ENCODE results near the gene RPRD1B.
A peak's percentile ranks its signal among the peaks of the same experiment; 100 is the strongest.
"Not testable (repeated sequence)": the region's sequence is repeated elsewhere in the genome, so short reads cannot be mapped to it uniquely, and the experiment has no call there.

Gene RPRD1B

DNA sequence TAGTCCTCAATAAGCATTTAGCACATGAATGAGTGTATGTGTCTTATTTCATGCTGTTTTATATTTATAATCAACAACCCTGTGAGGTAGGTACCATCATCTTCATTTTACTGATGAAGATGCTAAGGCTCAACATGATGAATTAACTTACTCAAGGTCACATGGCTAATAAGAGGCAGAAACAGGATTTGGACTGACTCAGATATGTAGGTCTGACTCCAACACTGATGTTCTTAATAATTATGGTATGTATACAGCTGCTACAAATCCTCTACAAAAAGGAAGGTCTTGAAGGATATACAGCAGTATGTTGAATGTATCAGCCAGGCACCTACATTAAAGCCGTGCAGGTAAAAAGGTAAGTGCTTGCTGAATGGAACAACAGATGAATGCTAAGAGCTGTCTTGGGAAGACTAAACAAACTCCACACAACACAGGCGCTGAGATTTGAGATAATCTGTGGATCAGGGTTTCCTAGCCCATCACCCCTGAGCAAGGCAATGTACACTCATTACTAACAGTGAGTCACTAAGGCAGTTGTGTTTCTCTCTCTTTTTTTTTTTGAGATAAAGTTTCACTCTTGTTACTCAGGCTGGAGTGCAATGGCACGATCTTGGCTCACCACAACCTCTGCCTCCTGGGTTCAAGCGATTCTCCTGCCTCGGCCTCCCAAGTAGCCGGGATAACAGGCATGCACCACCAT lies 32.2 kb upstream of the RPRD1B start:
- DNase-seq (ENCODE audit: low spot score) = peak; percentile 75

DNA sequence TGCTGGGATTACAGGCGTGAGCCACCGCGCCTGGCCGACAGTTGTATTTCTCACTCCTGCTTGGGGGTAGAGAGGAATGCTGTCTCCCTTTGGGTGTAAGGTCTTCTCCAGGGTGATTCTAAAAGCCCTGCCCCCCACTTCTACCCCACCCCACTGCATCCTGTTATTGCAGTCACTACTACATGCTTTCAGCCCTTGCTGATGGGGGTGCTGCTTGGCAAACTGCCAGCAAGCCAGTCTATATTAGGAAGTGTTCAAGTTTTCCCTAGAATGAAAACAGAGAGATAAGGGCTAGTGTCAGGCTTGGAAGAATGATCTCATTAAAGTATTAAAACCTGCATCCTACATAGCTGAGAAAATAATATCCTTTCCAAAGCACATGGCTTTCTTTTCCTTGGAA lies 31.6 kb upstream of the RPRD1B start:
- DNase-seq (ENCODE audit: low spot score) = no peak

DNA sequence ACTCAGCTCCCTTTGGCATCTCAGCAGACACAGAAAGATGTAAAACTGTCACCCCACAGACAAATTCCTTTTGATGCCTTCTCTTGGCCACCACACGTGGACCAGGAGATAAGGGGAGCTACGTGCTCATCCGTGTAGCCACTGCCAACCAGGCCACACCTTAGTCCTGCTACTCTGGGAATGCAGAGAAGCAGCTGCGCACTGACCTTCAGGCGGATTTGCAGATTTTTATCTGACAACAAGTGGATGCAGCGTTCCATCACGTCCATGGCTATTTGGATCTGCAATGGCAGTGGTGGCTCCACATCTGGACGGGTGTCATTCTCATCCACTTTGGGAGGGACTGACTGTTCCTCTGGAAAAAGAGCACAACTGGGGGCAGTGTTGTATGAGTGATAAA lies 31.1 kb upstream of the RPRD1B start:
- DNase-seq (ENCODE audit: low spot score) = no peak

DNA sequence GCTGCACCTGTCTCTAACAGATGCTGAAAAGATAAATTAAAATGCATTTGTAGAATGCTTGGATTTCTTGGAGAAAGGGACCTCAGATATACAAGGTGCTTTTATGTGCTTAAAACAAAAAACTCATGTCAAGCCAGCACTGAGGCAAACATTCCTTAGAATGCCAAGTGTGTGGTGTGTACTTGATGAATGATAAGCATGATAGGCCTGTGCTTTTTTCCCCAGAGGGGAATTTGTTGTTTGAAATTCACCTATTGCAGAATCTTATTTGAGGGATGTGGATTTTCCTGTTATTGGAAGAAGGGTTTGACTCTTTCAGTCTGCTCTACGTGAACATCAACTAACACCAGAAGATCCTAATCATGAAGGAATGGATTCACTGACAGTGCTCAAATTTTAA lies 29.1 kb upstream of the RPRD1B start:
- DNase-seq (ENCODE audit: low spot score) = no peak

DNA sequence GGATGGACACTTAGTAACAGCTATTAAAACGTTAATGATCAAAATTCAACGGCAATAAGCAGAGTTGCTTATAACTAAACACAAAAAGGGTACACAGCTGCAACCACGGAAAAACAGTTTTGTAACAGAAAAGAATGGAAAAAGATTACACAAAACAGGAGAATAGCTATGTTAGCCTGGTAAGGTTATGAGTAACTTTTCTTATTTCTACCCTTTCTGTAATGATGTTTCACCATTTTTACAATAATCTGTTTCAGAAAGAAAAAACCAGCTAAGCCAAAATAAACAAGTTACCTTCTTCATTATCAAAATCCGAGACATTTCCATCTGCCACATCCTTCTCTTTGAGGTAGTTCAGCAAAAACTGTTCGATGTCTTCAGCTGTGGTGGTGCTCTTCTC lies 27.6 kb upstream of the RPRD1B start:
- DNase-seq (ENCODE audit: low spot score) = no peak

DNA sequence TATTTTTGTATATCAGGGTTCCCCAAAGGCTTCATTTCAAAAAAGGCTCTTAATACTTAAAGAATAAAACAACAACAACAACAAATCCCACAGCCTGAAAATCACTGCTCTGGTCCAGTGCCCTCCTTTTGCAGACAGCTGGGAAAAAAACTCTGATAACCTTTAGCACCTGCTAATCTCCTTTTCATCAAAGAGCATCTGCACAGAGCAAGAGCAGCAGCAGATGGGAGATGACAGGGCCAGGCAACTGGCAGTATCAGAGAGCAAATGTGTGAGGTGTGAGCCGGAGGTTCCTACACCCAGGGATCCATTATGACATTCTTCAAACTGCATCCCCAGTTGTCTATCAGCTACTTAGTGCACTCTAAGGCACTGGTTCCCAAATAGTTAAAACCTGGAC lies 26.0 kb upstream of the RPRD1B start:
- no peak for DNase-seq (ENCODE audit: low spot score)

DNA sequence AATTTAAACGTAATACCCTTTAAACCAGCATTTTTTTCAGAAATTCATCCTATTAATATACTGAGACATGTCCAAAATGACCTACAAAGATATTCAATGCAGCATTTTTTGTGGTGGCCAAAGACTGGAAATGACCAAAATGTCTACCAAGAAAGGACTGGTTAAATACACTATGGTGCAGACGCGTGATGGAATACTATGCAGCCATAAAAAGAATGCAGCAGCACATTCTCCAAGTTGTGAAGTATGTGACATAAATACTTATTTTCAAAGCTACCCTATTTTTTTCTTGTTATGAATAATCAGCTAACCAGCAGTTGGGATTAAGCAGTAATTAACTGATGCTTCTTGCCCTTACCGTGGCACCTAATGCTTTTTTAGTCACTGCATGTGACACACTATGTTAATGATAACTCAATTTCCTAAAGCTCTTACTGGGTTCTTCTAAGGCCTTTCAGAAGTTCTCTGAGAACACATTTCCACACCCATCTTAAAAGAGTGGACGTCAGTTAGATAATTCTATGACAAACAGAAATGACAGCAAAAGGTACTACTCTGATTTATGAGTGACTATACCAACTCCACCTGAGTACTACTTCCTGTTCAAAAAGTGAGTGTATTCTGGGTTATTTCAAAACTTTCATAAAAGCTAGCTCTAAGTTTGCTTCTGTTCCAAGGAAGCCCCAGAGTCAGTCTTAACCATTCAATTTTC lies 25.2 kb upstream of the RPRD1B start:
- no peak for DNase-seq (ENCODE audit: low spot score)

DNA sequence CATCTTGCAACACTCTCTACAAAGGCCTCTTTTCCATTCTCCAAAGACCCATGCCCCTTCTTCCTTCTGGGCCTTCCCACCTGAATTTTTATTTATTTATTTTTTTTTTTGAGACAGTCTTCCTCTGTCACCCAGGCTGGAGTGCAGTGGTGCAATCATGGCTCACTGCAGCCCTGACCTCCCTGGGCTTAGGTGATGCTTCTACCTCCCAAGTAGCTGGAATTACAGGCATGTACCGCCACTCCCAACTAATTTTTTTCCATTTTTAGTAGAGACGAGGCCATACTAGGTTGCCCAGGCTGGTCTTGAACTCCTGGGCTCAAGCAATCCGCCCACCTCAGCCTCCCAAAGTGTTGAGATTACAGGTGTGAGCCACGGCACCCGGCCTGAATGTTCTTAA lies 24.1 kb upstream of the RPRD1B start:
- not testable (repeated sequence) for DNase-seq (ENCODE audit: low spot score)

DNA sequence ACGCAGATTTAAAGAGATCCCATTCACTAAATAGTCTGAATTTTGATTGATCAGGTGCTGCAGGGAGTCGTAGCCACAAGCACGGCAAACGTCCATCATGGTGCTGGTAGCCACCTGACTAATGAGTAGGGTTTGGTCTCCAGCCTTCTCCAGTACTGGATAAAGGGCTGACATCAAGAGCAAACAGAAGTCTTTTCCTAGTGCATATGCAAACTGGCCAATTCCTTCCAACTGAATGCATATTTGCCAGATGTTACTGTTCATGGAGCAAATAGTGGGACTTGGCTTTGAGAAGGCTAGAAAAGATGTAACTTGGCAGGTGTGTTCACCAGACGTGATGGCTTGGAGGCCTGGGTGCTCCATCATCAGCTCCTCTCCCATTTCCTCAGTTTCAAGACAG lies 21.9 kb upstream of the RPRD1B start:
- no peak for DNase-seq (ENCODE audit: low spot score)

DNA sequence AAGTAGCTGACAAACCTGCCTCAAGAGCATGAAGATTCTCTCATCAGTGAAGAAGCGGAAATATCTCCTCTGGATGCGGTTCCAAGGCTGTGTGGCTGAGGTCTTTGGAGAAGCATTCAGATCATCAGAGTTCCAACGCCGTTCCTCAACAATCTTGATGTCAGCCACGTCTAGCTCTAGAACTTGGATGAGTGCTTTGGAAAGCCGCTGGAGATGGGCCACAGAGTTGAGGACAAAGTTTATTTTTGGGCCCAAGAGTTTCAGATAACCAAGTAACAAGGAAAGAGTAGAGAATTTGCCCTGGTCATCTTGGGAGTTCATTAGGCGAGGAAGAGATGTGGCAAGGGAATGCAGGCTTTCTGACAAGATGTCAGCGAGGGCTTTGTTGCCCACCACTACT lies 21.2 kb upstream of the RPRD1B start:
- no peak for DNase-seq (ENCODE audit: low spot score)

DNA sequence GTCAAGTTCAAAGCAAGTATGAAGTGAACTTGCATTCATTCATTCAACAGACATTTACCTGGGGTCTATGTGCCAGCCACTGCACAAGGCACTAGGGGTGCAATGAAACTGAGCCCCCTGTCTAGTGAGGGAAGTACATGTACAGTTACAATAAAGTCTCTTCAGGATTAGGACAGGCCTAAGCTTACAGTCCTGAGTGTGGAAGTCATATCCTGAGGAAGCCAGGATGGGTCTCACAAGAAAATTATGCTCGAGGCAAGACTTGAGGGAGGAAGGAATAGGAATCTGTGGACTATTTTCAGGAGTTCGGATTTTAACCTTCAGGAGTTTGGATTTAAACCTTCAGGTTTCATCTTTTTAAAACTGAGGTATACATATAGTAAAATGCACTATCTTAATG lies 19.7 kb upstream of the RPRD1B start:
- no peak for DNase-seq (ENCODE audit: low spot score)

DNA sequence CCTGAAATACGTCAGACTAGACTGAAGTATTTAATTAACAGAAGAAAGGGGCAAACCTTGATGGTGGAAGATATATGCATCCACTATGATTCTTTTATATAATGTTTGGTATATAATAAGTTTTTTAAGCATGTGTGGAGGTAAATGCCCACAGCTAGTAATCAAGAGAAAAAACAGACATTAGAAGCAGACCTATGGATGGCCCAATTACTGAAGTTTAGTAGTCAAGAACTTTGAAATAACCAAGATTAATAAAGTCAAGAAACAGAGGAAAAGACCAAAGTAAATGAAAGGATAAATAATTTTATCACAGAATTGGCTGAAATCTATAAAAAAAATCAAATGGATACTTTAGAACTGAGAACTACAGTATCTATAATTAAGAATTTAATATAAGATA lies 15.6 kb upstream of the RPRD1B start:
- DNase-seq (ENCODE audit: low spot score) = no peak

DNA sequence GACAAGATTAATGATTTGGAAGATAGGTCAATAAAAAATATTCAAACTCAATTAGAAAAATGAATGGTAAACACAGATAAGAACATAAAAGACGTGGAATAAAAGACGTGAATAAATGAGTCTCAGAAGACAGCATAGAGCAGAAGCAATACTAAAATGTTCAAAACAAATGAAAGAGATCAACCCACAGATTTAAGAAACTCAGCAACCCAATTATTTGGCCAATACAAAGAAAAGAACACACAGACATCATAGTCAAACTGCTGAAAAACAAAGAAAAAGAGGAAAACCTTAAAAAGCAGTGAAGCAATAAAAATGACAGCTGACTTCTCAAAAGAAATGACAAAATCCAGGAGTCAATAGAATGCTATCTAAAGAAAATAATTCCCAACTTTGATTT lies 15.2 kb upstream of the RPRD1B start:
- DNase-seq (ENCODE audit: low spot score) = no peak

DNA sequence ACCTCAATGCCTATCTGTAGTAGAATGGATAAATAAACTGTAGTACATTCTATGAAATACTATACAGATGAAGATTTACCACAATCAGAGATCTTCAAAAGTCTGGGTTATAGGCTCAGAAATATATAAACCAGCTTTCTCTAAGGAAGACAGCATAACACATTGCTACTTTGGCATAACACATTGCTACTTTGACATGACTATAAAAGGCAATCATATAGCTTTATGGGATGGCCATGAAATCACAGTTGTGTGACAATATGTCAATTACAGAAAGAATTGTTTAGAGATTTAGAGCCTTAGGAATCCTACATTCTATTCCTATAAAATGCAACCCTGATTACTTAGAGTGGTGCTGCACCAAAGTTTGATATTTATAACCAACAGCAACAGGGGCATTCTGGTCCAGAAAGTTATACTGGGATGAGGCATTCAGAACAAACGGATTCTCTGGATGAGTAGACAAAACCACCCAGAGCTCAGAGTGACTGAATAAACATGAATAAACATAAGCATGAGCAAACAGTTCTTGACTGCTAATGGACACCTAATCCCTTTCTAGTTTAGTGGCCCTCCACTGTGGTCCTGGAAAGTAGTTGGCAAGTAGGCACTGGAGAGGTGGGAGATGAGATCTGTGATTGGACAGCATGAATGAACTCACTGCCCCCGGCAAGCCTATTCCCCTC lies 12.3 kb upstream of the RPRD1B start:
- no peak for DNase-seq (ENCODE audit: low spot score)

DNA sequence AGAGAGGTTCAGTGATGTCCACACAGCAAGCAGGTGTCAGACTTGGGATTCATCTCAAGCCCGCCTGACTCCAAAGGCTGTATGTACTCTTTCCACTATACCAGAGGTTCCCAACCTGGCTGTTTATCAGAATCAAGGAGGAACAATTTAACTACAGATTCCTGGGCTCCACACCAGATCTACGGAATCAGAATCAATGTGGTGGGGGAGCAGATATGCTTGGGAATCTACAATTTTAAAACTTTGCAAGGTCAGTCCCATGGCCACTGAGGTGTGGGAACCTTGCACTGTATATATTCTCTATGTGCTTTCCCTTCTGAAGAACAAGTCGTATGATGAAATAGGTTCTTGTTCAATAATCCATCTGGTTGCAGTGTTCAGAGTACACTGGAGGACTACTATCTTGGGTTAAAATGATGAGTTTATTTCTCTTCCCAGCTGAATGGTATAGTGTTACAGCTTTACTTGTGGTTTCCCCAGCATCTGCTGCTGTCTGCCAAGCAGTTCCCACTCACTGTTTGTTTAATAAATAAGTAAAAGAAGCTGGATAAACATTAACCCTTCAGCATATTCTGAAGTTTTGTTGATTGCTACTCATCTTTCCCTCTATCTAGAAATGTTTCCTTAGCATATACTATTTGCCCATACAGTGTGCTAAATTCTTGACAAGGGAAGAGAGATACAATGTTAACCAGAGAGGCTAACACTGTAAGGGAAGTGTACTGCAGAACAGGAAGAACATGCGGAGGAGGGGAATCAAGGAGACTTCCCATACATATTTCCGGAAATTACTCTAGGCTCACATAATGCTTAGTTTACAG lies 10.2 kb upstream of the RPRD1B start:
- DNase-seq (ENCODE audit: low spot score) = no peak

DNA sequence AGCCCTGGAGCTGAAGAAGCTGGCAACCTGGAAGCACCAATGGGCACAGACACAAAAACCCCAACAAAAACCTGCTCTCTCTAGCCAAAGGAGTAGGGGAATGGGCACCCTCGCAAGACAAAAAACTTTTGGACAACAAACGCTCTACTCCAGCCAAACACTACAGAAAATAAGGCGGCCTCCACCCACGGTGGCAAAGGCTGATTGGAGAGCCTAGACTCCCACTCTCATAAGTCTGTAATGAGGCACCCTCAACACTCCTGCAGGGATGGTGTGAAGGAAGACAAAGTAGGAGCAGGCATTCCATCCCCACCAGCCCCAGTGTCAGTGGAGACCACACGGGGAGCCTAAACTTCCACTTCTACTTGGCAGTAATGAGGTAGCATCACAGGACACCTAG lies 9.1 kb upstream of the RPRD1B start:
- no peak for DNase-seq (ENCODE audit: low spot score)

DNA sequence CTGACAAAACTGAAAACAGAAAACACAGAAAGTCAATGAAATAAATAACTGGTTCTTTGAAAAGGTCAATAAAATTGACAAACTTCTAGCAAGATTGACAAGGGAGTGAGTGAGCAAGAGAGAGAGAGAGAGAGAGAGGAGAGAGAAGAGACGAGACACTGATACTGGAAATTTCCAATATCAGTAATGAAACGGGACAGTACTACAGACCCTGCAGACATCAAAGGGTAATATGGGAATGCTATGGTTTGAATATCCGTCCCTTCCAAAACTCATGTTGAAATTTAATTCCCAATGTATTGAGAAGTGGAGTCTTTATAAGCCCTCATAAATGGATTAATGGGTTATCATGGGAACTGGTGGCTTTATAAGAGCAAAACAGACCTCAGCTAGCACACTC lies 4.1 kb upstream of the RPRD1B start:
- DNase-seq (ENCODE audit: low spot score) = no peak

DNA sequence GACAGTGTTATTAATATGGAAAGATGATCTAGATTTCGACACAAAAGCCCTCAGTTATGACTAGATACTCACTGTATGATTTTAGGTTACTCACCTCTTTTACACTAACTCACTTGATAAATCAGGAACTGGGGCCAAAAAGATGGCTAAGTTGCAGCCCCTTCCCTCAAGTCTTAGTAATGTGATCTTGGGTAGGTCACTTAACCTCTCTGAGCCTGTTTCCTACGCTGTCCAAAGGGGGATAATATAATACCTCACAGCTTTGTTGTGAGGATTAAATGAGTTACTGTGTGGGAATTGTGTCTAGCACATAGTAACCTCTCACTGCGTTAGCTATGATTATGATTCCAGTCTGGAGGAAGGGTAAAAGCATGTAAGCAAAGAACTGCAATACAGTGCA lies 1.6 kb upstream of the RPRD1B start:
- no peak for DNase-seq (ENCODE audit: low spot score)

DNA sequence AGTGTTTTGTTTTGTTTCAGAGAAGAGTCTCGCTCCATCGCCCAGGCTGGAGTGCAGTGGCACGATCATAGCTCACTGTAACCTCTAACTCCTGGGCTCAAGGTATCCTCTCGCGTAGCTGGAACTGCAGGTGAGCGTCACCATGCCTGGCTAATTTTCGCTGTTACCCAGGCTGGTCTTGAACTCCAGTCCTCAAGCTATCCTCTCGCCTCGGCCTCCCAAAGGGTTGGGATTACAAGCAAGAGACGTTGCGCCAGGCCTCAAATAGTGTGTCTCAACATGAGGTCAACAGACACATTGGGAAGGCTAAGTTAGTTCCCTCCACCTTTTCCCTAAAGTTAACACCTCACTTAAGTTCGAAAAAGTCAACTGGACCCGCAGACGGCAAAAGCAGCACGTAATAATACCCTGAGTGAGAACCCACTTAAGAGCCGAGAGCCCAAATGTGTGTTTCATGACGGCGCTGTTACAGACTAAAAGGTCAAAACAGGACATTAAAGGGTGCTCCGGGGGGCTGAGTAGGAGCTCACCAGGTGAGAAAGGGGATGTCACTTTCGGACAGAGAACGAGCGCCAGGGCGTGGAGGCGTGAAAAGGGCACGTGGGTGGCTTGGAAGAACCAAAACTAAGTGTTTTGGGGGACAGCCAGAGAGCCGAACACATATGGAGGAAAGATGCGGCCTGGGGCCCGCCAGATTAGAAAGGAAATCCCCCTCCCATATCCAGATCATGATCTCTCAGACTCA lies 789 bp upstream of the RPRD1B start:
- DNase-seq (ENCODE audit: low spot score) = no peak

DNA sequence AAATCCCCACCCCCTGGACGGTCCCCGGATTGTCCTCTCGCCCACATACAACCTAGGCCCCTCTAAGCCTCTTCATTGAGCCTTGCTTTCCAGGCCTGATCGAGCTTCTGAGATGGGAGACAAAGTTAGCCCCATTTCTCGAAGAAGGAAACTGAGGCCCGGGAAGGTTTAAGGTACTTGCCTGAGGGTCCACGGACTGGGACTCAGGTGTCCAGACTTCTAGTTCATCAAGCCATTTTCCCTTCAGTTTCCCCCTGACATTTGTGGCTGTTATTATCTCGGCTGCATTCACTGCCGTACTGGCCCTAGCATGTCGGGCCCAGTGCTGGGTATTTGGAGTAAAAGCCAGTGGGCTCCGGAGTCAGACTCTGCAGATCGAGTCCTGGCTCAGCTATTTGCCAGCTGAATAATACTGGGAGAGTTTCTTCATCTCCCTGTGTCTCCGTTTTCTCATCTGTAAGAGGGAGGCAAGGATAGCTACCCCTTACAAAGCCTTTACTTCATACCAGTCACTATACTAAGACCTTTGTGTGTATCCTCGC lies 633 bp downstream of the RPRD1B start:
- DNase-seq (ENCODE audit: low spot score) = no peak

DNA sequence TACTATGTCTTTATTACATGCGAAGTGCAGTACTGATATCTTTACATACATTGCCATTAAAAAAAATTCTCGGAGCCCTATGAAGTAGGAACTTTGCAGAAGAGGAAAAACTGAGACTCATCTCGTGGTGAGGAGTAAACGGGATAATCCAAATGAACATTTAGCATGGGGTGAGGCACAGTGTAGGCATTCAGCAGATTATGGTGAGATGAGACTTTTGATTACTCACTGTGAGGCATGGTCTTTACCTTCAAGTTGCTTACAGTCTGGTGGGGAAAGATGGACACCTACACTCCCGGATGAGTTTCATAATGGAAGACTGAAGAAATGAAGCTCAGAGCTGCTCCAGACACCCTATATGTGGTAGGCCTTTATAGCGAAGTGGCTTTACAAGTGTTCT lies 1.4 kb downstream of the RPRD1B start:
- DNase-seq (ENCODE audit: low spot score) = no peak

DNA sequence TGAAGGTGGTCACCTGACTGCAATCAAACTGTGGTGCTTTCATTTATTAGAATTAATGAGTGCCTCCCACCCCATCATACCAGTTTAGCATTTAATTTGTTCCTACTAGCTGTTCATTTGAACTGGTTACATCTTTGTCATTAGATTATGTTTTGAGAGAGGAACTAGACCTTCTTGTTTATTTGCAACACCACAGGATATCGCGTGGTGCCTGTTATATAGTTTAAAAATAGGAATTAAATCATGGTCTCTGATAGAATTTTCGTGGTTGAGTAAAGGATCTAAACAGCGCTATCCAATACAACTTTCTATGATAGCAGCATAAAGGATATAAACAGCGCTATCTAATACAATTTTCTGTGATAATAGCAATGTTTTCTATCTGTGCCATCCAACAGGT lies 2.8 kb downstream of the RPRD1B start:
- no peak for DNase-seq (ENCODE audit: low spot score)
